ENCODE measurements around the gene PUSL1.

The PUSL1 gene

GRCh38 chr1:1299686-1300351 lies 8.6 kb upstream of the PUSL1 start:
- TF ChIP-seq, protein P1, sequence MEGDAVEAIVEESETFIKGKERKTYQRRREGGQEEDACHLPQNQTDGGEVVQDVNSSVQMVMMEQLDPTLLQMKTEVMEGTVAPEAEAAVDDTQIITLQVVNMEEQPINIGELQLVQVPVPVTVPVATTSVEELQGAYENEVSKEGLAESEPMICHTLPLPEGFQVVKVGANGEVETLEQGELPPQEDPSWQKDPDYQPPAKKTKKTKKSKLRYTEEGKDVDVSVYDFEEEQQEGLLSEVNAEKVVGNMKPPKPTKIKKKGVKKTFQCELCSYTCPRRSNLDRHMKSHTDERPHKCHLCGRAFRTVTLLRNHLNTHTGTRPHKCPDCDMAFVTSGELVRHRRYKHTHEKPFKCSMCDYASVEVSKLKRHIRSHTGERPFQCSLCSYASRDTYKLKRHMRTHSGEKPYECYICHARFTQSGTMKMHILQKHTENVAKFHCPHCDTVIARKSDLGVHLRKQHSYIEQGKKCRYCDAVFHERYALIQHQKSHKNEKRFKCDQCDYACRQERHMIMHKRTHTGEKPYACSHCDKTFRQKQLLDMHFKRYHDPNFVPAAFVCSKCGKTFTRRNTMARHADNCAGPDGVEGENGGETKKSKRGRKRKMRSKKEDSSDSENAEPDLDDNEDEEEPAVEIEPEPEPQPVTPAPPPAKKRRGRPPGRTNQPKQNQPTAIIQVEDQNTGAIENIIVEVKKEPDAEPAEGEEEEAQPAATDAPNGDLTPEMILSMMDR (IDR thresholded peaks at IDR 0.05; ENCODE audit: low read depth, low read length, missing control alignments): peak; percentile 32
- no peak overlapping the region for H3K4me3 ChIP-seq (replicated peaks; ENCODE audit: low read depth, low read length)
- DNase-seq (ENCODE audit: extremely low read depth, low read depth): no peak

DNA sequence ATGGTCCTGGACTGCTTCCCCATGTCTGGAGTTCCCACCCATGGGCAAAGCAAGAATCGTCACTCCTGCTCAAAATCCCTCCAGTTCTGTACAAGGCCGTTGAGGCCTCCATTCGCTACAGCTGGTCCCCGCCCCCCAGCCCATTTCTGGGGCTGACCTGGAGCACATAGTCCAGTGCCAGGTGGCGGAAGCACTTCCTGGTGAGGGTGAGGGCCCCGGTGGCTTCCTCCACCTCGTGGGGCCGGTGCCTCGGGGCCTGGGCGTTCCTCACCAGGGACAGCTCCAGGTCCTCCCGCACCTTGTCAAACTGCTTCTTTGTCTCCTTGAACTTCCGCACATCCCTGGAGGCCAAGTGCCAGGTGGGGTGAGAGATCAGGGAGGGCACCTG lies 8.1 kb upstream of the PUSL1 start:
- no peak overlapping the region for H3K4me3 ChIP-seq (replicated peaks; ENCODE audit: low read depth, low read length)
- DNase-seq (ENCODE audit: extremely low read depth, low read depth): no peak
- TF ChIP-seq, protein P1 (IDR thresholded peaks at IDR 0.05; ENCODE audit: low read depth, low read length, missing control alignments): no peak

GRCh38 chr1:1302006-1302430 lies 6.4 kb upstream of the PUSL1 start:
- TF ChIP-seq, protein P1 (IDR thresholded peaks at IDR 0.05; ENCODE audit: low read depth, low read length, missing control alignments): peak; percentile 57
- DNase-seq (ENCODE audit: extremely low read depth, low read depth): no peak
- no peak overlapping the region for H3K4me3 ChIP-seq (replicated peaks; ENCODE audit: low read depth, low read length)

DNA sequence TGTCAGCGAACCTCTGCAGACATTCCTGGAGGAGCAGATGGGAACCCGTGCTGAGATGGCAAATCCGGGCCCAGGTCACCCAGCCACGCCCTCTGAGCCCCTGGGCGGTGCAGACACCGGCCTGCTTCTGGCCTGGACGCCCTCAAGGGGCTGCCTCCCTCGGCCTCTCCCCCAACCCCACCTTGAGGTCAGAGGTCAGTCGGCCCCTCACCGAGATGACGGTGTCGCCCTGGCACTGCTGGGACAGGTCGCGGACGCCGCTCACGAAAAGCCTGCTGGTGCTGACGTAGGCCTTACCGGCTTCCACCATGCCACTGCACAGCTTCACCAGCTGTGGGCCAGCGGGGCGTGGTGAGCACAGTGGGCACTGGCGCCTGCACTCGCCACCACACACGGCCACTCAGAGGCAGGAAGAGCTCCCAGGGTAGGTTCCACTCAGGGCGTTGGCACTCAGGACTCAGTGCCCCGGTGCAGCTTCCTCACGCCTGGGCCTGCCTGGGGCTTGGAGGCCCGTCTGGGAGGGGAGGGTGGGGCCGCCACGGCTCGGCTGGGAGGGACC lies 5.4 kb upstream of the PUSL1 start:
- no peak overlapping the region for H3K4me3 ChIP-seq (replicated peaks; ENCODE audit: low read depth, low read length)
- no peak for DNase-seq (ENCODE audit: extremely low read depth, low read depth)
- TF ChIP-seq, protein P1 (IDR thresholded peaks at IDR 0.05; ENCODE audit: low read depth, low read length, missing control alignments): no peak

- DNase-seq (ENCODE audit: extremely low read depth, low read depth): no peak
- no peak overlapping the region for H3K4me3 ChIP-seq (replicated peaks; ENCODE audit: low read depth, low read length)
- TF ChIP-seq, protein P1 (IDR thresholded peaks at IDR 0.05; ENCODE audit: low read depth, low read length, missing control alignments): no peak
Observed at GRCh38 chr1:1303736-1304135, 4.7 kb upstream of the PUSL1 start.

- TF ChIP-seq, protein P1 (IDR thresholded peaks at IDR 0.05; ENCODE audit: low read depth, low read length, missing control alignments): no peak
- H3K4me3 ChIP-seq (replicated peaks; ENCODE audit: low read depth, low read length): peak overlapping the region; percentile 79
- peak; percentile 60 for DNase-seq (ENCODE audit: extremely low read depth, low read depth)
Observed at GRCh38 chr1:1304331-1305299, 3.8 kb upstream of the PUSL1 start.

All from HFF-Myc (cell line).